ENCODE data around the gene SLC19A1. TPM values are rescaled to one million over a fixed set of nuclear protein-coding genes. Genes with fewer than 3 reads are reported as not detected.
A peak's percentile ranks its signal among the peaks of the same experiment; 100 is the strongest.

Gene SLC19A1
- total and polyA plus RNA-seq, 2 donors from 2014 or later: 5.1 to 7.2 TPM

DNA sequence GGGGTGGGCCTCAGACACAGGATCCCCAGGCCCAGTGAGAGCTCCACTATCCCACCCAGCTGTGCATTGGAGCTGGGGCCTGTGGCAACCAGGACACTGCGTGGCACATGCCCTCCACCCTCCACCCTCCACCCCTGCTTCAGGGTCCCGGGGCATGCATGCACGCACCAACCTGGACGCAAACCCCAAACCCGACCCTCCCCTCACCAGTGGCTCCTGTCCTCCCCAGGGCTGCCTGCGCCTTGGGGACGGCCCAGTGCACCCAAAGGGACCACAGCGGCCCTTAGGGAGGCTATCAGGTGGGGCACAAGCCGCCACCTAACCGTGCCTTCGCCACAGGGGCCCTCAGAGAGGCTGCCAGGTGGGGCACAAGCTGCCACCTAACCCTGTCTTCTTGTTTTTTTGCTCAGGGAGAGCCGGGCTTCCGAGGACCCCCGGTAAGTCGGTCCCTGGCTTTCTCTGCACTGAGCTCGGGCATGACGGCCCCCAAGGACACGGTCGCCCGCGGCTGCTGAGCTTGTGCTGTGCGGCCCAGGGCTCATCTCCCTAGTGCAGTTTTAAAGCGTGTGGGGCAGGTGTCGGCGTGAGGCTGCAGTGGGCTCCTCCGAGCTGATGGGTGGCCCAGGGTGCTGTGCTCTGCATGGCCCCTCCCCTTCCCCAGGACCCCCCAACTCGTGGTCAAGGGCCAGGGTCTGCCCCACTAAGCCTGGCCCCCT, 47.9 kb downstream of the SLC19A1 start:
- TF ChIP-seq, protein P1, sequence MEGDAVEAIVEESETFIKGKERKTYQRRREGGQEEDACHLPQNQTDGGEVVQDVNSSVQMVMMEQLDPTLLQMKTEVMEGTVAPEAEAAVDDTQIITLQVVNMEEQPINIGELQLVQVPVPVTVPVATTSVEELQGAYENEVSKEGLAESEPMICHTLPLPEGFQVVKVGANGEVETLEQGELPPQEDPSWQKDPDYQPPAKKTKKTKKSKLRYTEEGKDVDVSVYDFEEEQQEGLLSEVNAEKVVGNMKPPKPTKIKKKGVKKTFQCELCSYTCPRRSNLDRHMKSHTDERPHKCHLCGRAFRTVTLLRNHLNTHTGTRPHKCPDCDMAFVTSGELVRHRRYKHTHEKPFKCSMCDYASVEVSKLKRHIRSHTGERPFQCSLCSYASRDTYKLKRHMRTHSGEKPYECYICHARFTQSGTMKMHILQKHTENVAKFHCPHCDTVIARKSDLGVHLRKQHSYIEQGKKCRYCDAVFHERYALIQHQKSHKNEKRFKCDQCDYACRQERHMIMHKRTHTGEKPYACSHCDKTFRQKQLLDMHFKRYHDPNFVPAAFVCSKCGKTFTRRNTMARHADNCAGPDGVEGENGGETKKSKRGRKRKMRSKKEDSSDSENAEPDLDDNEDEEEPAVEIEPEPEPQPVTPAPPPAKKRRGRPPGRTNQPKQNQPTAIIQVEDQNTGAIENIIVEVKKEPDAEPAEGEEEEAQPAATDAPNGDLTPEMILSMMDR (IDR thresholded peaks at IDR 0.05; ENCODE audit: borderline replicate concordance, extremely low read depth, insufficient read depth): no peak
- no peak overlapping the region for H3K9ac ChIP-seq (ENCODE audit: low read length in 3 of 3)
- no peak overlapping the region for H3K27ac ChIP-seq (ENCODE audit: low read depth in 2 of 2, low read length in 2 of 2)
- no peaks in the 10 kb centered on the region for H3K9me3 ChIP-seq (ENCODE audit: control insufficient read depth in 2 of 3, insufficient read depth in 1 of 3, low read length in 3 of 3)
- intact Hi-C loops (cut with DNase I): no loop called here
- DNase-seq: peak in 1 of 5 donors; percentile 69
- peaks cover 4 to 27% (median 11%) of the 10 kb centered on the region in 3 donors for H3K36me3 ChIP-seq (ENCODE audit: control insufficient read depth in 2 of 3, insufficient read depth in 3 of 3, low read length in 3 of 3)
- no peaks in the 10 kb centered on the region for H3K4me1 ChIP-seq (ENCODE audit: control insufficient read depth in 2 of 3, insufficient read depth in 2 of 3, low read depth in 1 of 3, low read length in 3 of 3)
- no peaks in the 10 kb centered on the region for H3K27me3 ChIP-seq (ENCODE audit: control insufficient read depth, insufficient read depth, low read length)
- no peak overlapping the region for H3K4me3 ChIP-seq (ENCODE audit: low read length in 3 of 3)
- no peak for FAIRE-seq

DNA sequence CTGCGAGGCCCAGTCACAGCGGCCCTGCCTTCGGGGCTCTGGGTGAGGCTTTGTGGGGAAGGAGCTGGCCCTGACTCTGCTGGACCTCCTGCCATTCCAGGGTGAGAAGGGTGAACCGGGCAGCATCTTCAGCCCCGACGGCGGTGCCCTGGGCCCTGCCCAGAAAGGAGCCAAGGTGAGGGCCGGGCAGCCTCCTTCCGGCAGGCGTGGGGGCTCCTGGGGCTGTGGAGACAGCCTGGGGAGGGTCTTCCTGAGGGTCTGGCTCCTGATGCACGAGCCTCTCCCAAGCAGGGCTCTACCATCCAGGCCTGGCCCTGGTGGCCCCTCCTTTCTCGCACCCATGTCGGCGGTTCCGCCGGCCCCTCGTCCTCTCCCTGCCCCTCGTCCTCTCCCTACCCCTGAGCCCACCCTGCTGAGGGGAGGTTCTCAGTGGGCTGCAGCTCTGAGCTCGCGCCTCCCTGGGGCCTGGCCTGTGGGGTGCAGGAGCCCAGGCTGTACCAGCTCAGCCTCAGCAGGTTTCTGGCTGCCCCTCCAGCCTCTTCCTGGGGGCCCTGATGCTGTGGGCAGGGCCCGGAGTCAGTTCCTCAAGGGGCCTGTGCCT, 48.7 kb downstream of the SLC19A1 start:
- Histone ChIP-seq H3K4me1 (ENCODE audit: control insufficient read depth in 2 of 3, insufficient read depth in 2 of 3, low read depth in 1 of 3, low read length in 3 of 3) (no peaks in the 10 kb centered on the region), H3K4me3 (ENCODE audit: low read length in 3 of 3) (no peak overlapping the region), H3K9me3 (ENCODE audit: control insufficient read depth in 2 of 3, insufficient read depth in 1 of 3, low read length in 3 of 3) (no peaks in the 10 kb centered on the region), H3K27ac (ENCODE audit: low read depth in 2 of 2, low read length in 2 of 2) (no peak overlapping the region), H3K36me3 (ENCODE audit: control insufficient read depth in 2 of 3, insufficient read depth in 3 of 3, low read length in 3 of 3) (peaks cover 4 to 21% (median 11%) of the 10 kb centered on the region in 3 donors), H3K9ac (ENCODE audit: low read length in 3 of 3) (no peak overlapping the region), H3K27me3 (ENCODE audit: control insufficient read depth, insufficient read depth, low read length) (no peaks in the 10 kb centered on the region)
- FAIRE-seq (no peak), DNase-seq (no peak)
- intact Hi-C loops (cut with DNase I): no loop called here
- TF ChIP-seq, protein P1 (IDR thresholded peaks at IDR 0.05; ENCODE audit: borderline replicate concordance, extremely low read depth, insufficient read depth): no peak

DNA sequence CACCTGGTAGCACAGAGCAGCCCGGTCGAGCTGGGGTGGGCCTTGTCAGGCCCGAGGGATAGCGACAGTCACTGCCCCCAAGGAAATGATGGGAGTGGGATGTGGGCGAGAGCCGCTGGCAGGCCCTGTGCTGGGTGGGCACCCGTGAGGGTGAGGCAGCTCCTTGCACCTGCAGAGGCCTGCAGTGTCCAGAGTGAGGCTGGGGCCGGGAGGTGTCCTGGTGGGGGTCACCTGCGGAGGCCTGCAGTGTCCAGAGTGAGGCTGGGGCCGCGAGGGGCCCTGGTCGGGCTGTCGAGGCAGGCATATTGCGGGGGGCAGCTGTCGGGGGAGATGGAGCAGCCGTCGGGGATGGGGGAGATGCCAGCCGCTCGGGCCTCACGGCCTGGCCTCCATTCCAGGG, 49.5 kb downstream of the SLC19A1 start:
- FAIRE-seq (no peak), DNase-seq (no peak)
- H3K36me3 ChIP-seq (ENCODE audit: control insufficient read depth in 2 of 3, insufficient read depth in 3 of 3, low read length in 3 of 3): peaks cover 4 to 24% (median 11%) of the 10 kb centered on the region in 3 donors
- no peak overlapping the region for H3K27ac ChIP-seq (ENCODE audit: low read depth in 2 of 2, low read length in 2 of 2)
- no peaks in the 10 kb centered on the region for H3K4me1 ChIP-seq (ENCODE audit: control insufficient read depth in 2 of 3, insufficient read depth in 2 of 3, low read depth in 1 of 3, low read length in 3 of 3)
- H3K9ac ChIP-seq (ENCODE audit: low read length in 3 of 3): no peak overlapping the region
- intact Hi-C loops (cut with DNase I): no loop called here
- TF ChIP-seq, protein P1 (IDR thresholded peaks at IDR 0.05; ENCODE audit: borderline replicate concordance, extremely low read depth, insufficient read depth): no peak
- H3K27me3 ChIP-seq (ENCODE audit: control insufficient read depth, insufficient read depth, low read length): no peaks in the 10 kb centered on the region
- H3K9me3 ChIP-seq (ENCODE audit: control insufficient read depth in 2 of 3, insufficient read depth in 1 of 3, low read length in 3 of 3): no peaks in the 10 kb centered on the region
- no peak overlapping the region for H3K4me3 ChIP-seq (ENCODE audit: low read length in 3 of 3)

Data from kidney (tissue), 14 donors.